HCT116 (cell line): Measurements from ENCODE around the gene CDK16. TPM values are rescaled to one million over a fixed set of nuclear protein-coding genes. Genes with fewer than 3 reads are reported as not detected.

Experiments used
- ATAC-seq: fragments of 200-7000 bp; cut with Tn5 transposase; 2 replicates; pipeline ENCODE4 v1.9.1; 2020; ENCODE audit warnings: mild to moderate bottlenecking, moderate library complexity
- BruUV-seq: library from RNA; stranded (reverse); fragments of 400-500 nt; replicated peaks from 2 replicates; lab custom pipeline; 2021; lab: Mats Ljungman, UMichigan
- CTCF ChIA-PET: fragments of 300-600 bp; sonication (Branson Sonifier 250); formaldehyde crosslinking; loops from one replicate; lab custom pipeline; 2021; ENCODE audit warnings: antibody characterized with exemption; lab: Charles Lee
- POLR2A ChIA-PET: fragments of 300-600, 350-600 bp; sonication (Branson Sonifier 250); formaldehyde crosslinking; loops from one replicate; lab custom pipeline; 2021; ENCODE audit warnings: antibody characterized with exemption; lab: Charles Lee
- RAD21 ChIA-PET, 2 experiments: fragments of 300-600 bp; sonication (Branson Sonifier 250); formaldehyde crosslinking; loops; one replicate each; lab custom pipeline; 2023; ENCODE audit warnings: low total read pairs in 2 of 2; ENCODE audit not compliant: uncharacterized antibody in 2 of 2, unreplicated experiment in 2 of 2, low non-redundant PET in 1 of 2; lab: Charles Lee
- DNase-seq: peaks from one replicate; pipeline ENCODE4 v3.0.0-alpha.2; 2010; ENCODE audit warnings: low read depth, low spot score
- H2AFZ ChIP-seq: fragments of 200-600 bp; shearing (Covaris generic), sonication (generic); 2 replicates; pipeline ENCODE4 v1.6.1; 2017; ENCODE audit warnings: low read depth, mixed run types, mixed read lengths, antibody characterized with exemption, low read length; ENCODE audit not compliant: poor library complexity, severe bottlenecking
- H3K27ac ChIP-seq: 2 replicates; pipeline ENCODE4 v1.5.1; 2012; ENCODE audit warnings: low read depth, low read length
- H3K27me3 ChIP-seq: fragments of 200-600 bp; sonication (generic); 2 replicates; pipeline ENCODE4 v1.6.1; 2016; ENCODE audit warnings: mixed run types, low read length, mixed read lengths; ENCODE audit not compliant: insufficient read depth
- H3K36me3 ChIP-seq, 2 experiments: fragments of 200-500 bp in 1 of 2; fragments of 200-600 bp in 1 of 2; sonication (Bioruptor generic) in 1 of 2; sonication (generic) in 1 of 2; 2 replicates each; pipeline versions ENCODE4 v1.5.1 to v1.6.1; 2014 to 2016; ENCODE audit warnings: low read length in 2 of 2, inconsistent platforms in 1 of 2, mixed read lengths in 1 of 2, mixed run types in 1 of 2; ENCODE audit not compliant: insufficient read depth in 2 of 2, control insufficient read depth in 1 of 2
- H3K4me1 ChIP-seq, 2 experiments: fragments of 200-600 bp in 1 of 2; sonication (generic) in 1 of 2; 2 replicates each; pipeline versions ENCODE4 v1.5.1 to v1.6.1; 2012 to 2017; ENCODE audit warnings: low read length in 2 of 2, inconsistent platforms in 1 of 2, mild to moderate bottlenecking in 1 of 2, mixed read lengths in 1 of 2, mixed run types in 1 of 2, moderate library complexity in 1 of 2; ENCODE audit not compliant: insufficient read depth in 2 of 2, control insufficient read depth in 1 of 2
- H3K4me2 ChIP-seq: fragments of 200-600 bp; sonication (generic); 2 replicates; pipeline ENCODE4 v1.6.1; 2017; ENCODE audit warnings: mixed run types, low read length, mixed read lengths
- H3K4me3 ChIP-seq, 2 experiments: fragments of 200-600 bp in 1 of 2; sonication (generic) in 1 of 2; replicated peaks in 1 of 2; 2 replicates each; pipeline ENCODE4 v1.5.1; 2011 to 2016; ENCODE audit warnings: low read length in 2 of 2, control low read depth in 1 of 2, low read depth in 1 of 2, mild to moderate bottlenecking in 1 of 2, mixed read lengths in 1 of 2, mixed run types in 1 of 2
- H3K79me2 ChIP-seq: fragments of 200-600 bp; sonication (generic); 2 replicates; pipeline ENCODE4 v1.6.1; 2017; ENCODE audit warnings: mild to moderate bottlenecking, mixed run types, low read length, moderate library complexity, mixed read lengths; ENCODE audit not compliant: insufficient read depth
- H3K9ac ChIP-seq: fragments of 200-600 bp; sonication (generic); 2 replicates; pipeline ENCODE4 v1.6.1; 2016; ENCODE audit warnings: low read length, mixed read lengths
- H3K9me2 ChIP-seq: fragments of 200-600 bp; sonication (generic), shearing (Covaris generic); 2 replicates; pipeline ENCODE4 v1.6.1; 2017; ENCODE audit warnings: mixed run types, mild to moderate bottlenecking, moderate library complexity; ENCODE audit not compliant: insufficient read depth
- H3K9me3 ChIP-seq, 2 experiments: fragments of 200-500 bp in 1 of 2; fragments of 200-600 bp in 1 of 2; sonication (Bioruptor generic) in 1 of 2; sonication (generic) in 1 of 2; 2 replicates each; pipeline ENCODE4 v1.6.1; 2014 to 2017; ENCODE audit warnings: low read length in 2 of 2, mixed read lengths in 2 of 2, inconsistent platforms in 1 of 2, low read depth in 1 of 2, mild to moderate bottlenecking in 1 of 2, mixed run types in 1 of 2, moderate library complexity in 1 of 2; ENCODE audit not compliant: control insufficient read depth in 1 of 2, insufficient read depth in 1 of 2
- H4K20me1 ChIP-seq: fragments of 200-600 bp; sonication (generic), shearing (Covaris generic); 2 replicates; pipeline ENCODE4 v1.6.1; 2017; ENCODE audit warnings: mixed run types, mild to moderate bottlenecking, moderate library complexity; ENCODE audit not compliant: insufficient read depth
- CBX3 ChIP-seq: IDR thresholded peaks from 2 replicates; pipeline ENCODE4 v1.6.1; 2012; ENCODE audit warnings: low read depth
- EGR1 ChIP-seq: IDR thresholded peaks from 2 replicates; pipeline ENCODE4 v1.6.1; 2012; ENCODE audit warnings: low read depth
- ELF1 ChIP-seq: IDR thresholded peaks from 2 replicates; pipeline ENCODE4 v1.6.1; 2012; ENCODE audit warnings: low read depth, borderline replicate concordance
- EZH2phosphoT487 ChIP-seq: fragments of 200-600 bp; IDR thresholded peaks from 2 replicates; pipeline ENCODE4 v1.6.1; 2018; ENCODE audit warnings: antibody characterized with exemption, borderline replicate concordance
- FOSL1 ChIP-seq: IDR thresholded peaks from 2 replicates; pipeline ENCODE4 v1.6.1; 2012; ENCODE audit warnings: low read depth
- JUND ChIP-seq: IDR thresholded peaks from 2 replicates; pipeline ENCODE4 v1.6.1; 2012
- POLR2A ChIP-seq: IDR thresholded peaks from 2 replicates; pipeline ENCODE4 v1.7.0; 2011; ENCODE audit warnings: borderline replicate concordance; ENCODE audit not compliant: insufficient read depth, insufficient read length; ENCODE audit errors: extremely low read depth
- POLR2AphosphoS5 ChIP-seq: IDR thresholded peaks from 2 replicates; pipeline ENCODE4 v1.6.1; 2011; ENCODE audit warnings: mild to moderate bottlenecking, low read depth, low read length, moderate library complexity
- RAD21 ChIP-seq: IDR thresholded peaks from 2 replicates; pipeline ENCODE4 v1.6.1; 2012; ENCODE audit warnings: low read depth, mild to moderate bottlenecking
- SIN3A ChIP-seq: IDR thresholded peaks from 2 replicates; pipeline ENCODE4 v1.6.1; 2012; ENCODE audit warnings: low read depth
- SP1 ChIP-seq: IDR thresholded peaks from 2 replicates; pipeline ENCODE4 v1.6.1; 2012; ENCODE audit warnings: low read depth
- TCF7L2 ChIP-seq: IDR thresholded peaks from 2 replicates; pipeline ENCODE4 v1.7.0; 2011; ENCODE audit warnings: borderline replicate concordance, inconsistent platforms; ENCODE audit not compliant: insufficient read depth, insufficient read length; ENCODE audit errors: extremely low read depth
- ZFX ChIP-seq: fragments of 450-650 bp; IDR thresholded peaks from 2 replicates; pipeline ENCODE4 v1.6.1; 2017
- ZNF274 ChIP-seq: fragments of 200-500 bp; sonication (Bioruptor generic); IDR thresholded peaks from 2 replicates; pipeline ENCODE4 v1.6.1; 2014; ENCODE audit warnings: mild to moderate bottlenecking, low read depth, low read length, inconsistent platforms
- intact Hi-C: fragments of 100-400 bp; cut with micrococcal nuclease; formaldehyde crosslinking; loops from 2 replicates; pipeline ENCODE4 v1.10.0; 2022
- total RNA-seq: library from RNA; stranded (reverse); gene quantifications from one replicate; pipeline ENCODE4 v1.2.1, GENCODE V29; 2021; ENCODE audit not compliant: unreplicated experiment
- TF ChIP-seq, protein P1 (sequence below): IDR thresholded peaks from 2 replicates; pipeline ENCODE4 v1.6.1; 2012
- TF ChIP-seq, protein P2 (sequence below): IDR thresholded peaks from 2 replicates; pipeline ENCODE4 v1.6.1; 2011; ENCODE audit warnings: mild to moderate bottlenecking, low read length, moderate library complexity; ENCODE audit not compliant: insufficient replicate concordance; ENCODE audit errors: extremely low read depth

Gene CDK16
- total RNA-seq, 1 experiment from 2014 or later, result 131 TPM

DNA sequence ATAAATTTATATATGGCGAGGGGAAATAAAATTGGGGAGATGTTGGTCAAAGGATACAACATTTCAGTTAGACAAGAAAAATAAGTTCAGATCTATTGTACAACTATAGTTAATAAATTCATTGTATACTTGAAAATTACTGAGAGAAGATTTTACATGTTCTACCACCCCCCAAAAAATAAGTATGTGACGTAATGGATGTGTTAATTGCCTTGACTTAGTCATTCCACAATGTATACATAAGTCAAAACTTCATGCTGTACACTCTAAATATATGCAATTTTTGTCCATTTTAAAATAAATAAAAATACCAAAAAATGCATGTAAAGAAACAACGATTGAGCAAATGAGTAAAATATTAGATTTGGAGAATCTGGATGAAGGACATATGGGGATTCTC is 16.1 kb downstream of the CDK16 start:
- intact Hi-C loops, result loop anchor here (10.0 kb wide), 1 partner anchor 60 kb away; no protein-coding TSS in a partner anchor
- Histone ChIP-seq H3K4me2 (peak overlapping the region; percentile 84), H3K9me2 (no peaks in the 10 kb centered on the region), H3K27ac (no peak overlapping the region), H3K79me2 (peaks cover 36% of the 10 kb centered on the region), H3K9ac (peak overlapping the region; percentile 92), H3K9me3 (no peaks in the 10 kb centered on the region), H3K27me3 (no peaks in the 10 kb centered on the region), H3K4me1 (peaks cover 3 to 19% of the 10 kb centered on the region in 2 experiments; a peak in 3 of 4 replicates), H3K36me3 (no peaks in the 10 kb centered on the region), H4K20me1 (no peaks in the 10 kb centered on the region), H2AFZ (no peak overlapping the region), H3K4me3 (peak overlapping the region; percentile 64 to 67; a peak in 3 of 4 replicates)
- BruUV-seq, result no TSS peak
- ChIA-PET RAD21 (no interaction called here), CTCF (no interaction called here), POLR2A (no interaction called here)
- no peak for TF ChIP-seq ZFX
- no peak for TF ChIP-seq JUND
- no peak for TF ChIP-seq EGR1
- TF ChIP-seq TCF7L2, result no peak
- TF ChIP-seq POLR2AphosphoS5, result no peak
- TF ChIP-seq, protein P1, sequence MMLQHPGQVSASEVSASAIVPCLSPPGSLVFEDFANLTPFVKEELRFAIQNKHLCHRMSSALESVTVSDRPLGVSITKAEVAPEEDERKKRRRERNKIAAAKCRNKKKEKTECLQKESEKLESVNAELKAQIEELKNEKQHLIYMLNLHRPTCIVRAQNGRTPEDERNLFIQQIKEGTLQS, result no peak
- no peak for TF ChIP-seq FOSL1
- no peak for TF ChIP-seq EZH2phosphoT487
- TF ChIP-seq SP1, result no peak
- no peak for TF ChIP-seq CBX3
- TF ChIP-seq SIN3A, result no peak
- TF ChIP-seq RAD21, result no peak
- TF ChIP-seq ELF1, result no peak
- TF ChIP-seq ZNF274, result no peak
- no peak for TF ChIP-seq POLR2A
- TF ChIP-seq, protein P2, sequence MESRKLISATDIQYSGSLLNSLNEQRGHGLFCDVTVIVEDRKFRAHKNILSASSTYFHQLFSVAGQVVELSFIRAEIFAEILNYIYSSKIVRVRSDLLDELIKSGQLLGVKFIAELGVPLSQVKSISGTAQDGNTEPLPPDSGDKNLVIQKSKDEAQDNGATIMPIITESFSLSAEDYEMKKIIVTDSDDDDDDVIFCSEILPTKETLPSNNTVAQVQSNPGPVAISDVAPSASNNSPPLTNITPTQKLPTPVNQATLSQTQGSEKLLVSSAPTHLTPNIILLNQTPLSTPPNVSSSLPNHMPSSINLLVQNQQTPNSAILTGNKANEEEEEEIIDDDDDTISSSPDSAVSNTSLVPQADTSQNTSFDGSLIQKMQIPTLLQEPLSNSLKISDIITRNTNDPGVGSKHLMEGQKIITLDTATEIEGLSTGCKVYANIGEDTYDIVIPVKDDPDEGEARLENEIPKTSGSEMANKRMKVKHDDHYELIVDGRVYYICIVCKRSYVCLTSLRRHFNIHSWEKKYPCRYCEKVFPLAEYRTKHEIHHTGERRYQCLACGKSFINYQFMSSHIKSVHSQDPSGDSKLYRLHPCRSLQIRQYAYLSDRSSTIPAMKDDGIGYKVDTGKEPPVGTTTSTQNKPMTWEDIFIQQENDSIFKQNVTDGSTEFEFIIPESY, result no peak
- ATAC-seq (no peak), DNase-seq (no peak)
